ENCODE data around the gene SMIM13. TPM values are rescaled to one million over a fixed set of nuclear protein-coding genes. Genes with fewer than 3 reads are reported as not detected.

The SMIM13 gene
- total RNA-seq, 2 experiments from 2014 or later, result 3.0 to 4.6 TPM

- Mint-ChIP-seq H3K4me1 (ENCODE audit: low read depth) (no peaks in the 10 kb centered on the region), H3K4me3 (no peak overlapping the region), H3K27me3 (no peaks in the 10 kb centered on the region), H3K27ac (no peak overlapping the region), H3K9me3 (no peaks in the 10 kb centered on the region), H3K36me3 (ENCODE audit: low read depth) (peaks cover 98% of the 10 kb centered on the region)
- ChIA-PET CTCF (no interaction called here), POLR2A (no interaction called here)
- intact Hi-C loops (cut with DNase I, micrococcal nuclease), result no loop called here
- no peaks in the 10 kb centered on the region for H3K27me3 ChIP-seq (ENCODE audit: control insufficient read depth in 1 of 2, insufficient read depth in 2 of 2, low read length in 2 of 2)
- no peaks in the 10 kb centered on the region for H3K4me1 ChIP-seq (ENCODE audit: insufficient read depth, low read length)
- H3K4me3 ChIP-seq (ENCODE audit: low read length), result no peak overlapping the region
- H3K27ac ChIP-seq (ENCODE audit: low read depth in 1 of 2, low read length in 2 of 2), result no peak overlapping the region
- peaks cover 84% of the 10 kb centered on the region for H3K36me3 ChIP-seq (ENCODE audit: insufficient read depth, low read length)
- no peaks in the 10 kb centered on the region for H3K9me3 ChIP-seq (ENCODE audit: control insufficient read depth in 1 of 2, insufficient read depth in 1 of 2, low read length in 2 of 2)
- TF ChIP-seq, protein P1, sequence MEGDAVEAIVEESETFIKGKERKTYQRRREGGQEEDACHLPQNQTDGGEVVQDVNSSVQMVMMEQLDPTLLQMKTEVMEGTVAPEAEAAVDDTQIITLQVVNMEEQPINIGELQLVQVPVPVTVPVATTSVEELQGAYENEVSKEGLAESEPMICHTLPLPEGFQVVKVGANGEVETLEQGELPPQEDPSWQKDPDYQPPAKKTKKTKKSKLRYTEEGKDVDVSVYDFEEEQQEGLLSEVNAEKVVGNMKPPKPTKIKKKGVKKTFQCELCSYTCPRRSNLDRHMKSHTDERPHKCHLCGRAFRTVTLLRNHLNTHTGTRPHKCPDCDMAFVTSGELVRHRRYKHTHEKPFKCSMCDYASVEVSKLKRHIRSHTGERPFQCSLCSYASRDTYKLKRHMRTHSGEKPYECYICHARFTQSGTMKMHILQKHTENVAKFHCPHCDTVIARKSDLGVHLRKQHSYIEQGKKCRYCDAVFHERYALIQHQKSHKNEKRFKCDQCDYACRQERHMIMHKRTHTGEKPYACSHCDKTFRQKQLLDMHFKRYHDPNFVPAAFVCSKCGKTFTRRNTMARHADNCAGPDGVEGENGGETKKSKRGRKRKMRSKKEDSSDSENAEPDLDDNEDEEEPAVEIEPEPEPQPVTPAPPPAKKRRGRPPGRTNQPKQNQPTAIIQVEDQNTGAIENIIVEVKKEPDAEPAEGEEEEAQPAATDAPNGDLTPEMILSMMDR (IDR thresholded peaks at IDR 0.05), result no peak
- ATAC-seq (ENCODE audit: poor library complexity), result no peak
- DNase-seq, result no peak
Observed at GRCh38 chr6:11187301-11187700, 93.7 kb downstream of the SMIM13 start.

Other genes with a start within 250 kb of the SMIM13 start
- gene GCM2, start 211.8 kb upstream of the SMIM13 start, total RNA-seq, result not detected
- gene SYCP2L, start 206.8 kb upstream of the SMIM13 start, total RNA-seq, result under 1 TPM in 1 of 2 experiments, not detected in 1; 0.36 TPM
- not detected for gene ELOVL2, start 49.5 kb upstream of the SMIM13 start, total RNA-seq
- gene ERVFRD-1, start 17.9 kb downstream of the SMIM13 start, total RNA-seq, result not detected
- 10 to 100 TPM; 40.9 to 44.3 TPM for gene NEDD9, start 138.8 kb downstream of the SMIM13 start, total RNA-seq